NCI-H2196 treated with DMSO at 0.1 percent for 48 hours (cell line): ENCODE measurements around the gene CELF5.
"Not testable (repeated sequence)": the region's sequence is repeated elsewhere in the genome, so short reads cannot be mapped to it uniquely, and the experiment has no call there.

Experiments
- DNase-seq: peaks from one replicate; lab custom pipeline; 2025; ENCODE audit not compliant: unreplicated experiment; lab: John Stamatoyannopoulos, UW

The CELF5 gene

GRCh38 chr19:3189702-3190469 lies 34.6 kb upstream of the CELF5 start:
- DNase-seq: no peak

GRCh38 chr19:3190470-3190770 lies 34.0 kb upstream of the CELF5 start:
- DNase-seq: no peak

- DNase-seq: no peak
Measured at GRCh38 chr19:3190921-3191805, 33.3 kb upstream of the CELF5 start.

- DNase-seq: not testable (repeated sequence)
Measured at GRCh38 chr19:3191806-3192104, 32.7 kb upstream of the CELF5 start.

GRCh38 chr19:3192228-3192635 lies 32.2 kb upstream of the CELF5 start:
- no peak for DNase-seq

GRCh38 chr19:3192684-3193083 lies 31.8 kb upstream of the CELF5 start:
- DNase-seq: no peak

- no peak for DNase-seq
Measured at GRCh38 chr19:3193256-3194105, 31.0 kb upstream of the CELF5 start.

- no peak for DNase-seq
Measured at GRCh38 chr19:3194106-3195087, 30.1 kb upstream of the CELF5 start.

GRCh38 chr19:3196064-3196932 lies 28.2 kb upstream of the CELF5 start:
- DNase-seq: no peak

GRCh38 chr19:3196933-3197205 lies 27.6 kb upstream of the CELF5 start:
- no peak for DNase-seq

GRCh38 chr19:3198901-3199700 lies 25.4 kb upstream of the CELF5 start:
- no peak for DNase-seq

- DNase-seq: no peak
Measured at GRCh38 chr19:3201072-3201700, 23.3 kb upstream of the CELF5 start.

- DNase-seq: no peak
Measured at GRCh38 chr19:3201911-3202310, 22.6 kb upstream of the CELF5 start.

- no peak for DNase-seq
Measured at GRCh38 chr19:3202346-3202745, 22.1 kb upstream of the CELF5 start.

GRCh38 chr19:3202895-3203294 lies 21.6 kb upstream of the CELF5 start:
- DNase-seq: not testable (repeated sequence)

- DNase-seq: no peak
Measured at GRCh38 chr19:3203805-3204645, 20.4 kb upstream of the CELF5 start.

GRCh38 chr19:3204646-3205275 lies 19.7 kb upstream of the CELF5 start:
- no peak for DNase-seq
